GM12878 (cell line): Measurements from ENCODE around the gene COL6A3. TPM values are rescaled to one million over a fixed set of nuclear protein-coding genes. Genes with fewer than 3 reads are reported as not detected.

ENCODE experiments used
- ASH2L ChIP-seq: fragments of 300-600, 200-600 bp; sonication (generic); IDR thresholded peaks from 2 replicates; pipeline ENCODE4 v1.6.1; 2017; ENCODE audit warnings: low read depth, mild to moderate bottlenecking, borderline replicate concordance
- ATF7 ChIP-seq: fragments of 450-650 bp; IDR thresholded peaks from 2 replicates; pipeline ENCODE4 v1.6.1; 2016; ENCODE audit warnings: low read depth, mild to moderate bottlenecking
- BMI1 ChIP-seq: fragments of 450-650 bp; IDR thresholded peaks from 2 replicates; pipeline ENCODE4 v1.6.1; 2016; ENCODE audit warnings: mild to moderate bottlenecking, moderate library complexity, borderline replicate concordance
- CEBPZ ChIP-seq: fragments of 150-350 bp; IDR thresholded peaks from 2 replicates; pipeline ENCODE4 v1.6.1; 2016; ENCODE audit warnings: low read depth, low read length
- CREM ChIP-seq: IDR thresholded peaks from 2 replicates; pipeline ENCODE4 v1.6.1; 2014; ENCODE audit warnings: antibody characterized with exemption, low read depth
- IRF5 ChIP-seq: fragments of 450-650 bp; IDR thresholded peaks from 2 replicates; pipeline ENCODE4 v1.6.1; 2017; ENCODE audit warnings: borderline replicate concordance
- NKRF ChIP-seq: fragments of 450-650 bp; conservative IDR thresholded peaks from 2 replicates; pipeline ENCODE4 v1.6.1; 2017; ENCODE audit warnings: mild to moderate bottlenecking, moderate library complexity
- REST ChIP-seq: IDR thresholded peaks from 2 replicates; pipeline ENCODE4 v1.6.1; 2012; ENCODE audit warnings: mild to moderate bottlenecking, low read depth, low read length
- SIX5 ChIP-seq: IDR thresholded peaks from 2 replicates; pipeline ENCODE4 v1.6.1; 2011; ENCODE audit warnings: mild to moderate bottlenecking, low read depth, low read length, moderate library complexity; ENCODE audit not compliant: severe bottlenecking
- SMAD5 ChIP-seq: IDR thresholded peaks from 2 replicates; pipeline ENCODE4 v1.6.1; 2016; ENCODE audit warnings: antibody characterized with exemption, low read depth
- USF1 ChIP-seq: IDR thresholded peaks from 2 replicates; pipeline ENCODE4 v1.6.1; 2011; ENCODE audit warnings: borderline replicate concordance, low read depth, mild to moderate bottlenecking, moderate library complexity, mixed read lengths, low read length; ENCODE audit not compliant: insufficient read depth; ENCODE audit errors: extremely low read length
- polyA plus RNA-seq, 11 experiments: library from polyadenylated mRNA; depleted of rRNA in 4 of 11; unstranded in 6 of 11; stranded (reverse) in 5 of 11; fragments of >200 nt; fragmentation: Nextera tagmentation in 4 of 11; fragmentation: Illumina TruSeq in 1 of 11; extraction: Ambion mirVana in 4 of 11; extraction: Trizol in 1 of 11; gene quantifications; 1 replicate in 1 of 11; 2 replicates in 10 of 11; pipeline versions ENCODE4 v1.2.1 to v1.2.3, GENCODE V29; 2011 to 2016; ENCODE audit warnings: inconsistent platforms in 2 of 11, missing spikeins in 2 of 11, low read depth in 1 of 11
- total RNA-seq, 4 experiments: library from RNA; depleted of rRNA in 3 of 4; stranded (reverse); fragments of >200 nt in 3 of 4; fragmentation: Illumina TruSeq in 1 of 4; extraction: Trizol in 1 of 4; gene quantifications; 2 replicates each; pipeline versions ENCODE4 v1.2.1 to v1.2.3, GENCODE V29; 2013 to 2021

COL6A3 gene
- total and polyA plus RNA-seq, 10 of the 15 experiments (the other 5 are each of a cell fraction or from before 2014, with no cell fraction given), result 0.01 to 0.51 (median 0.09) TPM; not detected in 4

GRCh38 chr2:237278568-237278967 lies 135.4 kb downstream of the COL6A3 start (continued):
- TF ChIP-seq IRF5 (no peak), CREM (no peak), SIX5 (no peak), CEBPZ (no peak), USF1 (no peak), REST (no peak), ASH2L (no peak), BMI1 (no peak), ATF7 (no peak), NKRF (no peak), SMAD5 (no peak)
